ENCODE results near the gene ACP4.

GRCh38 chr19:50768277-50768676, 21.9 kb upstream of the ACP4 start:
- TF ChIP-seq CTCF (IDR thresholded peaks at IDR 0.05 in 4 of 5, conservative IDR thresholded peaks at IDR 0.05 in 1 of 5): no peak
- TF ChIP-seq POLR2A (IDR thresholded peaks at IDR 0.05): no peak
